NAMALWA (cell line): ENCODE results near the gene SPDEF.

Source experiments
- DNase-seq: peaks from one replicate; pipeline ENCODE4 v3.0.0-alpha.2; 2015; ENCODE audit warnings: low spot score

SPDEF gene

DNA sequence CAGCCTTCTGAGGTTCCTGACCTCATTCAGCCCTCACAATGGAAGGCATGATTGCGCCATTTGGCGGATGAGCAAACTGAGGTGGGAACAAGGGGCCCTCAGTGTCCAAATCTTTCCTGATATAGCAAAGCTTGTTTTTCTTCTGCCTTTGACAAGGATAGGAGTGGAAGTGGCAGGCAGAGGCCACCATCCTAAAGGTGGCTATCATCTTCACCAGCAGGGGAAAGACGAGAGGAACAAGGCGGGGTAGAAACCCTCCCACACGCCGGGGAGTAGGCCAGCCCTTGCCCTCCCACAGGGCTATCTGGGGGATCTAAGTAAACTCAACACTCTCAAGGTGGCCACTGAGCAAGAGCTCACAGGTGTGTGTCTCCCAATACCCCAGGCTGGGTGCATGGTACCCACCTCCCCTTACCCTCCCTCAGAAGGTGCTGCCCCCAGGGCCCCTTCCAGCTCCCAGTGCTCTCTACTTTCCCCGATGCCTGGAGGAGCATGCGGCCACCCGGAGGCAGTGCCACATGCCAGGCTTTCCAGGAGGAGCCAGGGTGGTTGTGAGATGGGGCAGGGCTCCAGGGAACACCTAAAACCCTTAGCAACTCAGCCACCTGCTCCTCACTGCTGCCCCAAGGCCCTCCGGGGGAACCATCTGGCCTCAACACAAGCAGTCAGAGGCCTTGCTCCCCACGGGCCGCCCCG is 11.2 kb downstream of the SPDEF start:
- no peak for DNase-seq

DNA sequence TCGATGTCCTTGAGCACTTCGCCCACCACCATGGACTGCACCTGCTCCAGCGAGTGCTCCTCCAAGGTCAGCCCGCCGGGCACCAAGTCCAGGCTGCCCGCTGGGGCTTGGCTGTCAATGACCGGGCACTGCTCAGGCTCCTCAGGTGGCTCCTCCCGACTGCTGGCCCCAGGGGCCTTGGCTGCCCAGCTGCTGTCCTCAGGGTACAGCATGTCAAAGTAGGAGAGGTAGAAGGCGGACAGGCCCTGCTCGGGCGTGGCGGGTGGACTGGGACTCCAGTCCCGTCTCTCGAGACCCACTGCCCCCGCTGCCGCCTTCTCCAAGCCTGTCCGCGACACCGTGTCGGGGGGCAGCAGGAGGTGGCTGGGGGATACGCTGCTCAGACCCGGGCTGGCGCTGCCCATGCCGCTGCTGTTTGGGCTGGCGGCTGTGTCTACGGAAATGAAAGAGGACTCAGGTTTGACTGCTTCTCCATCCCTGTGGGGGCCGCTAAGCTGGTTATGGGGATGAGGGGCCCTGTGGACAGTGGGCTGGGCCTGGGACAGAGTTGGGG is 12.0 kb downstream of the SPDEF start:
- no peak for DNase-seq

DNA sequence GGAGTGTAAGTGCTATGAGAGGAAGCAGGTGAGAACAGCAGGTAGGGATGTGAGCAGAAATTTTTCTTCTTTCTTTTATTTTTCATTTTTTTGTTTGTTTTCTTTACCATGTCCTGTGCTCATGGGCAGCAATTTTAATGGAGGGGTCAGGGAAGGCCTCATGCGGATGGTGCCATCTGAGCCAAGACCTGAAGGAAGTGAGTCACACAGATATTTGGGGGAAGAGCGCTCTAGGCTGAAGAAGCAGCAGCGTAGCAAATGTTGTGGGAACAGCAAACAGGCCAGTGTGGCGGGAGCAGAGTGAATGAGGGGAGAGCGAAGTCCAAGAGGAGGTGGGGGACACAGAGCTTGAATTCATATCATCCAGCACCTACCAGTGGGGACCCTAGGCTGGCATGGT is 12.7 kb downstream of the SPDEF start:
- no peak for DNase-seq

DNA sequence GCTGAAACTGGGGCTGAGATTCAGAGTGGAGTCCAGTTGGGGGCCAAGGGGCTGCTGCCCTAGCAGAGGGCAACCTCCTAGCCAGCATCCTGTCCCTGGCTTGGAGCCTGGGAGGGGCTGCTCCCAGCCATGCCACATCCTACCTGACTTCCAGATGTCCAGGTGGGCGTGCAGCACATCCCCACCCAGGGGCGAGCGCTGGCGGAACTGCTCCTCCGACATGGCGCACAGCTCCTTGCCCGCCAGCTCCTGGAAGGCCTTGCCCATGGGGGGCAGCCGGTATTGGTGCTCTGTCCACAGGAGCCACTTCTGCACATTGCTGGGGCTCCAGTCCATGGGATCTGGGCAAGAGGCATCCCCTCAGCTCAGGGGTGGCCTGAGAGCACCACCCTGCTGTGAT is 15.3 kb downstream of the SPDEF start:
- no peak for DNase-seq

DNA sequence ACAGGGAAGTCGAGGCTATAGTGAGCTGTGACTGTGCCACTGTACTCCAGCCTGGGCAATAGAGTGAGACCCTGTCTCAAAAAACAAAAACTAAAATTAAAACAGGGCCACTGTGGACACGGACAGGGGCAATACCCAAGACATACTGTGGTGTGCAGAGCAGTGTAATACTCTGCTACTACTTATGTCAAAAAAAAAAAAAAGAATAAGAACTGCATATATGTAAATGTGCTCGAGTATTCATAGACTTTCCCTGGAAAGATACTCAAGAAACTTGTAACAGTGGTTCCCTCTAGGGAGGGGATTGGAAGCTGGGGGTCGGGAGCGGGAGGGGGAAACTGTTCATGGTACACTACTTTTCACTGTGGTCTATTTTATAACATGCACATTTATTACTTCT is 15.9 kb downstream of the SPDEF start:
- DNase-seq = no peak

DNA sequence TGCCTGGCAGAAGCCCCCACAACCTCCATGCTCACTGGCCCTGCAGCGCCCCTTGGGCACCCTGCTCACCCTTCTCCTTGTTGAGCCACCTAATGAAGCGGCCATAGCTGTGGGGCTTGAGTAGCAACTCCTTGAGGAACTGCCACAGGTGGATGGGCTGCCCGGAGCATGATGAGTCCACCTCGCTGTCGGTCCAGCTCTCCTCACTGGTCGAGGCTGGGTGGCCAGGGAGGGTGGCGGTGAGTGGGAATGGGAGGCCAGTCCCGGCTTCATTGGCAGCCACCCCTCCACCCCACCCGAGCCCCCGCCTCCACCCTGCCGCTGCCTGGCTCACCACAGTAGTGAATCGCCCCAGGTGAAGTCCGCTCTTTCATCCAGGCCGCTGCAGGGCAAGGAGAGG is 16.9 kb downstream of the SPDEF start:
- no peak for DNase-seq

DNA sequence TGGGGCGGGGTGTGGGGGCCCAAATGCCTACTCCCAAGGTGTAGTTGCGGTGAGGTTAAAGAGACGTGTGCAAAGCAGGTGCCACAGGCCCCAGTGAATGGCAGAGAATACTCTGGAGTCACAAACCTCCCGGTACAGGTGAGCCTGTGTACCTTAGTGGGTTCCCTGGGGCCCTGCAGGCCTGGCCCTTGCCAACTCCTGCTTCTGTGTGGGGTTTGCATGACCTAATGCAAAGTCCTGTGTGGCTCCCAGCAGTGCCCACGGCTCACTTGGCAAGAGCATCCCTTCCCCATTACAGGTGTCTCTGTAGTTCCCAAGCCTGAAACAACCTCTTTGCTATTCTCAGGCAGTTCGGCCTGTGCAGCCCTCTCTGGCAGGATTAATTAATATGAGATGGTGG is 17.5 kb downstream of the SPDEF start:
- no peak for DNase-seq

DNA sequence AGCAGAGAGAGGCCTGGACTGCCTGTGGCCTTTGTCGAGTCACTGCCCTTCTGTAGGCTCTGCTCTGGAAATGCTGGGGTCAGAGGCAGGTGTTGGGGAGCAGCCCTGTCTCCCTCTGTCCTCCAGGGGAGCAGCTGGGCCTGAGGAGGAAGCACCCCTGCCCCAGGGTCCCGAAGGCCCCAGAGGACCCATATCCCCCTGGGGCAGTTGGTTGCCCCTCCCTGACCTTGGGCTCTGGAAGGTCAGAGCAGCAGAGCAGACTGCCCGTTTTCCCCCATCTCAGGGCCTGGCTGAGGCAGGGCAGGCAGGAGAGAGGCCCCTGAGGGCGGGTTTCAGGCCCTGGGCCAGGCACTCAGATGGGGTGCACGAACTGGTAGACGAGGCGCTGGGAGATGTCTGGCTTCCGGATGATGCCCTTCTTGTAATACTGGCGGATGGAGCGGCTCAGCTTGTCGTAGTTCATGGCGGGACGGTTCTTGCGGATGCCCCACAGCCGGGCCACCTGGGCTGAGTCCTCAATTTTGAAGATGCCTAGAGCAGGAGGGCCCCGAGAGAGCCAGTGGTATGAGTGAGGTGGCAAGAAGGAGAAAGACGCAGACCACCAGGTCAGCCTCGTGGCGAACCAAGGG is 18.1 kb downstream of the SPDEF start:
- DNase-seq = no peak

DNA sequence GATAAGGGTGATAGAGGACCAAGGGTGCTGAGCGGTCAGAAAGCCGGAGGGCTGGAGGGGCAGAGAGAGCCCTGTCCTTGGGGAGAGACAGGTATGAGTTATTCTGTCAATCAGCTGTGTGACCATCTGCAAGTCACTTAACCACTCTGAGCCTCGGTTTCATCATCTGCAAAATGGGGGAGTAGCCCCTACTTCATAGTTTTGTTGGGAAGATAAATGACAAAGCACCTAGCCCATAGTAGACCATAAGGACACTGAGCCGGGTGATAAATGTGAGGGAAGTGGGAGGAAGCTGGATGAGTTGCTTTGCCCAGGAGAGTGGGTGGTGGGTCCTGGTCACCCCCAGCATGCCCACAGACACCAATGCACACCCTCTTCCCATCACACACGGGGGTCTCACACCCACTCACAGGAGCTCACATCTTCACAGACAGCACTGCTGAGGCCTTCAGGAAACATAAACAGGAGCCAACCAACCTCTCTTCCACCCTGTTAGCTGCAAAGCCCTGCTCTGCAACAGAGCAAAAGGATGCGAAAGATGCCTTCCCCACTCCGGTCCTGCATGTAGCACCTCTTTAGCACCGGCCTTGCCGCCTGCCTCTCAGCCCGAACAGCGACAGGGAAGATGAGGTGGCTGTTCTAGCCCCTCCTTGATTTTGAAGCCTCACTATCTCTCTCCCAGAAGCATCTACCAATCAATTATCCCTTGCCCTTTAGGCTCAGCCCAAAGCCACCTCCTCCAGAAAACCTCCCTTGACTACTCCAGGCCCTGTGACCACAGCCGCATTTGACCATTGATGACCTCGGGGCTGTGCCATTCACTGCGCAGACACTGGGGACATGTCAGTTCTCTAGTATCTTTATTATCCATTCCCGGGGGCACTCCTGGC is 18.9 kb downstream of the SPDEF start:
- DNase-seq = no peak

DNA sequence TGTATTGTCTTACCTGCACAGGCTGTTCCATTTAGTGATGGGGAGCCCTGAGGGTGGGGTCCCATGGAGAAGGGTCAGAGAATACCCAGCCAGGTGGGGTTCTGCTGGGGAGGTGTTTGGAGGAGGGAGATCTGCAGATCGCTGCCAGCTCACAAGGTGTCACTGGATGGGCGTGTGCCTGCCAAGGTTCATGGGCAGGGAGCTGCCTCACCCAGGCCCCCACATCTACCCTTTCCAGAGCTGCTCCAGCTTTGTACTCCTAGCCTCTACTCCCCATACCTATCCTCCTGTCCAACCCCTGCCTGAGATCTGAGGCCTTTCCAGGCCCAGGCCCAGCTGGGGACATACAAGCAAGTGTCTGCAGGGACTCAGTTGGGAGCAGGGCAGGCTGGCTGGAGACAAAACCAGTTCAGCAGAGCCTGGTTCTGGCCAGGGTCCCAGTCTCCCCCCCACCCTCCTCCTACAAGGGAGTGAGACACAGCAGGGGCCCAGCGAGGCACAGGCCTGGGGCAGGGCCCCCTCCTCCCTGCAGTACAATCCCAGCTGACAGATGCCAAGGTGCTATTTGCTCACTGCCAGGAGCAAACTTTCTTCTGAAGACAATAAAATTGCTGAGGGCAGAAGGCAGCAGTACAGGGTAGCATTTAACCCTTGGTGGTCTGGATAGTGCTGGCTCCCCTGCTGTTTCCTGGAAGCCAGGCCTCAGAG is 19.7 kb downstream of the SPDEF start:
- DNase-seq = no peak

DNA sequence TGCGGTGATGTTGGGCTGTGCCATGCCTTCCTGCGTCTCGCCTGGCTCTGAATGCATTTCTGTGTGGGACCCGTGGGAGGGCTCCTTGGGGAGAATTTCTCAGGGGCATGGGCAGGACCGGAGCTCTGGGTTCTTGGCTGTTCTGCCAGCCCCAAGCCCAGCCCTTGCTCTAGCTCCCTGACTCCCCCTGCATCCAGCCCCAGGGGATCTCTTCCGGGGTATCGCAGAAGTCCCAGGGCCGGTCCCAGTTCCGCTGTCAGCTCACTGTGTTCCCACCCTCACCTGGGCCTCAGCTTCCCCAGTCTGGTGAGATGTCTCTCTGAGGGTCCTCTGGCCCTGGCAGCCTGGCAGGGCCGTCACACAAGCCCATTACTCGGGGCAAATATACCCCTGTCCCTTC is 20.5 kb downstream of the SPDEF start:
- no peak for DNase-seq

DNA sequence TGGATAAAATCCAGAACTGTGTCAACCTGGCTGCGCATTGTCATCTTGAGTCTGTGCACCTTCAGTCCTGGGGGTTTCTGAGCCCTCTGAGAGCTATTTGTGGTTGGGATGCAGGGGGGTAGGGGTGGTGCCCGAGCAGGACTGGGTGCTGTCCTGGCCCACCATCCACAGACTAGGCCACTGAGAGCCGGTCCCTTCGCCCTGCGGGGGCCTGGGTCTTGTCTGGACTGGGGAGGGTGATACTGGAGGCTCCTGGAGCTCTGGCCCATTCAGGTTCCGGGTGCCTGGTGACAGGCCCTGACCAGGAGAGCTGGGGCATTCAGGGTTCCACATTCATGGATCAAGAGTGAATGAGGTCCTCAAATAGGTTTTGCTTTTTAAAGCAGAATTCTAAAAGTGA is 20.9 kb downstream of the SPDEF start:
- DNase-seq = no peak

DNA sequence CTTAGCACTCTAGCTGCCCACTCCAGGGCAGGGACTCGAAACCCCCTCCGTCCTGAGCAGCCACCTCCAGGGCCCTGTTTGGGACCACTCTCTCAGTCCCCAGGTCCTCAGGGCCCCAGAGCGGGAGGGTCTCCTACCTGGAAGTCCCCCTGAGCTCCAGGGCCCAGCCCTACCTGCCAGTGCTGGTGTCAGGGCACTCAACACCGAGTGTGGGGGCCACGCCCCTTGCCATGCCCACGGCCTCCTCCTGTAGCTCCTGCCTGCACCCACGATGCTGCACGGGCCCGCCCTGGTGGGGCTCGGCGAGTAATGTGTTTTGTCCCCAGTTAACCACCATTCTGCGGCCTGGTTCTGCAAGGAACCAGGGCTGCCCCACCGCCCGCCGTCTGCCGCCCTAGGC is 21.5 kb downstream of the SPDEF start:
- no peak for DNase-seq

DNA sequence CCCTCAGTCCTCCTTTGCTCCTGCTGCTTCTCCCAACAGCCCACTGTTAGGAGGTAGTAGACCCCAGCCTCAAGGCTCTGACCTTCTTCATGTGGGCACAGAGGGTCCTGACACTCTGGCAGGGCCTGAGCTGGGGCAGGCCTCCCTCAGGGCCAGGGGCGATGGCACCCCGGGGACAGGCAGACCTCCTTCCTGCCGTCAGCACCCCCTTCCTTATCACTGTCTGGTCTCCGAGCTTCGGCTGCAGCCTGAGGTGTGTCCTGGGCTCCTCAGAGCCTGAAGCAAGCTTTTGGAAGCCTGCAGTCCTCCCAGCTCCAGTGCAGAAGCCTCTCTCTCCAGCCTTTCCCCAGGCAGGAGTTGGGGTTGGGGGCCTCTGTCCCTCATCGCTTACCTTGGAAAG is 22.0 kb downstream of the SPDEF start:
- DNase-seq = no peak

DNA sequence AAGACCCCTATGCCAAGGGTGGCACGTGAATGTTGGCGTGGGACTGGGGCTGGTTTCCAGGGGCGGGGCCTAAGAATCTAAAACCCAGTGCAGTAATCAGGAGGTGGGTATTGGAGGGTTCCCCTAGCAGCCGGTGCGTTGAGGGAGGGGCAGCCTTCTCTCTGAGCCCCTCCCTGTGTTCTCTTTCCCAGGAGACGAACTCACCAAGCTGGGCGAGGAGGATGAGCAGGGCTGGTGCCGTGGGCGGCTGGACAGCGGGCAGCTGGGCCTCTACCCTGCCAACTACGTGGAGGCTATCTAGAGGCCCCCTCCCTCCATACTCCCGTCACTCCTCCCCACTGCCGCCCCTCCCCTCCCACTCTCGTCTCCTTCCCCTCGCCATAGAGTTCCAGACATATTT is 23.9 kb downstream of the SPDEF start:
- DNase-seq = no peak

DNA sequence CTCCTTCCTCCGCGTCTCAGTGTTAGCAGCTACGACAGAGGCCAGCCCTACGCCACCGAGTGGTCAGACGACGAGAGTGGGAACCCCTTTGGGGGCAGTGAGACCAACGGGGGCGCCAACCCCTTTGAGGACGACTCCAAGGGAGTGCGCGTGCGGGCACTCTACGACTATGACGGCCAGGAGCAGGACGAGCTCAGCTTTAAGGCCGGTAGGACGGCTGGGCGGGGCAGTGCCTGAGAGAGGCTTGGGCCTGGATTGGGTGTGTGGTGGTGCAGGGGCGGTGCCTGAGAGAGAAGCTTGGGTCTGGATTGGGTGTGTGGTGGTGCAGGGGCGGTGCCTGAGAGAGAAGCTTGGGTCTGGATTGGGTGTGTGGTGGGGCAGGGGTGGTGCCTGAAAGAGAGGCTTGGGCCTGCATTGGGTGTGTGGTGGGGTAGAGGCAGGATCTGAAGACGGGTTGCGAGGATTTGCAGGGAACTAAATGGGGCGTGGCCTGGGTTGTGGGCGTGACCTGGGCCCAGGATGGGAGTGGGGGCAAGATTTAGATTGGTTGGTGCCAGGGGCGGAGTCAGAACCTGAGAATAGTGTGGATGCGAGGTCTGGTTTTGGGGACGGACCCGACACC is 24.4 kb downstream of the SPDEF start:
- DNase-seq = peak; percentile 99

DNA sequence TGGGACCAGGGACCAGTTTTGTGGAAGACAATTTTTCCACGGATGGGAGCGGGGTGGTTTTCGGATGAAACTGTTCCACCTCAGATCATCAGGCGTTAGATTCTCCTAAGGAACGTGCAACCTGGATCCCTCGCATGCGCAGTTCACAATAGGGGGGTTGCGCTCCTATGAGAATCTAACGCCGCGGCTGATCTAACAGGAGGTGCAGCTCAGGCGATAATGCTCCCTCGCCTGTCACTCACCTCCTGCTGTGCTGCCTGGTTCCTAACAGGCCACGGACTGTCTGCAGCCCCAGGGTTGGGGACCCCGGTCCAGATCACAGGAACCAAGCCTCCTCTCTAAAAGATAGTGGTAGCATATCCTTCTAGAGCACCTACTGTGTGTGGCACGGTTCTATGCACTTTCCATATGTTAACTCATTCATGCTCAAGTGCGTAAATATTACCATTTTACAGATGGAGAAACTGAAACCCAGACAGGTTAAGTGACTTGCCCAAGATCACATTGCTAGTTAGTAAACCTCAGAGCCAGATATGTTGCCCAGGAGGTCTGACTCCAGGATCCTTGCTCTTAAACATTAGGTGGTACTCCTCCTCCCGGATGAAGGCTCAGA is 25.3 kb downstream of the SPDEF start:
- DNase-seq = peak; percentile 14

DNA sequence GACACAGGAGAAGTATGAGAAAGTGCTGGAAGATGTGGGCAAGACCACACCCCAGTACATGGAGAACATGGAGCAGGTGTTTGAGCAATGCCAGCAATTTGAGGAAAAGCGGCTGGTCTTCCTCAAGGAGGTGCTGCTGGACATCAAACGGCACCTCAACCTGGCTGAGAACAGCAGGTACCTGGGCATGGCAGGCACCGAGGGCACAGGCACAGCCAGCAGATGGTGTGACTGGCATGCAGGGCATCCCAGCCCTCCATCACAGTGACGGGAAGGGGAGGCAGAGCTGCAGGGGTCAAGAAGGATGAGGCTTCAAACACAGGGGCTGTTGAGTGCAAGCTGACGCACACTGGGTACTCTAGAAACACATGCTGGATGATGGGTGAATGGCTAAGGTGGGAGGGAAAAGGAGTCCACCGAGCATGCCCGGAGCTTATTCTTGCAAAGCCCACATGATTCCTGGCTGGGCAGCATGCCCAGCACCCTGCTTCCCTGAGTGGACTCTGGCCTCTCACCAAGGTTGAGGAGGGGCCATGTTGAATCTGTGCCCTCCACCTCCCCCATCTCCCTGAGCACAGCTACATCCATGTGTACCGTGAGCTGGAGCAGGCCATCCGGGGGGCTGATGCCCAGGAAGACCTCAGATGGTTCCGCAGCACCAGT is 26.3 kb downstream of the SPDEF start:
- DNase-seq = no peak

DNA sequence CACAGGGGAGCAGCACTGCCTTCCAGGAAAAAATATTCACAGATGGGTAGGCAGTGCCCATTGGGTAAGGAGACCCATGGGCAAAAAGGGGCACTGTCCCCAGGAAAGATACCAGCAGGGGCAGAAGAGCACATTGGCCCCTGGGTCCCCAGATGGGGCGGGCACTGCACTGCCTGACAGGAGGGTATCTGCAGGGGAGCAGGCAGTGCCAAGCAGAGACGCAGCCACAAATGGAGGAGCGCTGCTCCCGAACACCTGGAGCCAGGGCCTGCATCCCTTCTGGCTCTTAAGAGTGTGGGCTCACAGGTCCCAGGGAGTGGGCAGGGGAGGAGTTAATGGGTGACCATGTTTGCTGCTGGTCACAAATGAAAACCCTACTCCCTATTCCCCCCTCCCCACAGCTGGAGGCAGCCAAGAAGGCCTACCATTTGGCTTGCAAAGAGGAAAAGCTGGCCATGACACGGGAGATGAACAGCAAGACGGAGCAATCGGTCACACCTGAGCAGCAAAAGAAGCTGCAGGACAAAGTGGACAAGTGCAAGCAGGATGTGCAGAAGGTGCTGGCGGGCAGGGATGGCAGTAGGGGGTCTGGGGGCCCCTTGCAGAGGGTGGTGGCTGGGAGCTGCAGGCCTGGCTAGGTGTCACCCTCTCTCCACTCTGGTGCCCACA is 27.0 kb downstream of the SPDEF start:
- DNase-seq = no peak
